ENCODE results near the gene OR8S1. TPM values are rescaled to one million over a fixed set of nuclear protein-coding genes. Genes with fewer than 3 reads are reported as not detected.

Gene OR8S1
- total RNA-seq, 2 experiments from 2014 or later = not detected

Other genes with a start within 250 kb of the OR8S1 start
- gene ZNF641, start 174.7 kb upstream of the OR8S1 start, total RNA-seq = 10 to 100 TPM; 21.3 to 32.0 TPM
- not detected for gene ANP32D, start 53.1 kb upstream of the OR8S1 start, total RNA-seq
- gene C12orf54, start 43.1 kb upstream of the OR8S1 start, total RNA-seq = not detected
- gene LALBA, start 44.4 kb downstream of the OR8S1 start, total RNA-seq = not detected
- 10 to 100 TPM; 62.1 to 65.7 TPM for gene KANSL2, start 156.6 kb downstream of the OR8S1 start, total RNA-seq
- gene CCNT1, start 191.1 kb downstream of the OR8S1 start, total RNA-seq = 10 to 100 TPM; 58.7 to 60.4 TPM

Measured in activated naive CD8-positive, alpha-beta T cell treated with anti-CD3 and anti-CD28 coated beads, Interleukin-2, amount 10 ng/mL, durations not matched to agents 7 days and 5 days (primary cell).